Calu3 (cell line): ENCODE measurements around the gene PIK3R1. TPM values are rescaled to one million over a fixed set of nuclear protein-coding genes. Genes with fewer than 3 reads are reported as not detected.

Experiments
- BruUV-seq: library from RNA; stranded (reverse); fragments of 400-500 nt; replicated peaks from 2 replicates; lab custom pipeline; 2021; lab: Mats Ljungman, UMichigan
- CTCF ChIA-PET: fragments of 300-600 bp; sonication (Branson Sonifier 250); formaldehyde crosslinking; loops from one replicate; lab custom pipeline; 2022; ENCODE audit warnings: antibody characterized with exemption; lab: Charles Lee
- DNase-seq: peaks from one replicate; pipeline ENCODE4 v3.0.0; 2022
- H3K27ac Mint-ChIP-seq: one replicate; pipeline ENCODE4 v1.8.0; 2022; ENCODE audit warnings: mixed read lengths; ENCODE audit not compliant: unreplicated experiment
- H3K27me3 Mint-ChIP-seq: one replicate; pipeline ENCODE4 v1.8.0; 2022; ENCODE audit warnings: mixed read lengths; ENCODE audit not compliant: unreplicated experiment
- H3K36me3 Mint-ChIP-seq: one replicate; pipeline ENCODE4 v1.8.0; 2022; ENCODE audit warnings: mild to moderate bottlenecking, moderate library complexity, mixed read lengths; ENCODE audit not compliant: insufficient read depth, unreplicated experiment
- H3K4me1 Mint-ChIP-seq: one replicate; pipeline ENCODE4 v1.8.0; 2022; ENCODE audit warnings: mild to moderate bottlenecking, low read depth, mixed read lengths; ENCODE audit not compliant: unreplicated experiment
- H3K4me3 Mint-ChIP-seq: one replicate; pipeline ENCODE4 v1.8.0; 2022; ENCODE audit warnings: mild to moderate bottlenecking, low read depth, moderate library complexity, mixed read lengths; ENCODE audit not compliant: unreplicated experiment
- H3K9me3 Mint-ChIP-seq: one replicate; pipeline ENCODE4 v1.8.0; 2022; ENCODE audit warnings: low read depth, mixed read lengths; ENCODE audit not compliant: unreplicated experiment
- CTCF ChIP-seq: fragments of 200-600 bp; IDR thresholded peaks from one replicate; pipeline ENCODE4 v1.8.0; 2022; ENCODE audit warnings: antibody characterized with exemption; ENCODE audit not compliant: unreplicated experiment
- intact Hi-C: fragments of 100-400 bp; cut with micrococcal nuclease; formaldehyde crosslinking; loops from one replicate; pipeline ENCODE4 v1.10.0; 2022; ENCODE audit not compliant: unreplicated experiment
- total RNA-seq: library from RNA; stranded (reverse); gene quantifications from 2 replicates; pipeline ENCODE4 v1.2.3, GENCODE V29; 2022

PIK3R1 gene
- total RNA-seq, 1 experiment from 2014 or later: 74.8 TPM

GRCh38 chr5:68268101-68268851 is 52.7 kb downstream of the PIK3R1 start:
- Mint-ChIP-seq H3K4me1 (peaks cover 81% of the 10 kb centered on the region), H3K9me3 (no peaks in the 10 kb centered on the region), H3K27me3 (no peaks in the 10 kb centered on the region), H3K4me3 (peak overlapping the region; percentile 59), H3K36me3 (peaks cover 8% of the 10 kb centered on the region), H3K27ac (peak overlapping the region; percentile 56)
- CTCF ChIA-PET: interaction anchor here (0.5 to 1.9 kb wide), 4 partner anchors 103 to 775 kb away, joined by 3 to 5 read pairs (median 4); no protein-coding TSS in a partner anchor
- no peak for DNase-seq
- intact Hi-C loops: loop anchor here (5.0 kb wide), 3 partner anchors 51 to 1021 kb away; partner anchors contain the start of gene PIK3R1
- BruUV-seq: no TSS peak
- TF ChIP-seq CTCF: no peak

GRCh38 chr5:68268852-68269130 is 53.2 kb downstream of the PIK3R1 start:
- CTCF ChIA-PET: interaction anchor here (0.5 kb wide), 1 partner anchor 104 kb away, joined by 5 read pairs; no protein-coding TSS in a partner anchor
- Mint-ChIP-seq H3K9me3 (no peaks in the 10 kb centered on the region), H3K4me1 (peaks cover 75% of the 10 kb centered on the region), H3K27ac (peak overlapping the region; percentile 56), H3K27me3 (no peaks in the 10 kb centered on the region), H3K36me3 (peaks cover 13% of the 10 kb centered on the region), H3K4me3 (peak overlapping the region; percentile 59)
- intact Hi-C loops: loop anchor here (5.0 kb wide), 3 partner anchors 51 to 1021 kb away; partner anchors contain the start of gene PIK3R1
- no TSS peak for BruUV-seq
- no peak for TF ChIP-seq CTCF
- DNase-seq: no peak

- H3K4me3 Mint-ChIP-seq: no peak overlapping the region
- H3K36me3 Mint-ChIP-seq: peaks cover 23% of the 10 kb centered on the region
- no peak for DNase-seq
Observed at GRCh38 chr5:68269820-68270219, 54.3 kb downstream of the PIK3R1 start.

More at GRCh38 chr5:68269820-68270219, 54.3 kb downstream of the PIK3R1 start:
- no peak for TF ChIP-seq CTCF
- no TSS peak for BruUV-seq
- Mint-ChIP-seq H3K9me3 (no peaks in the 10 kb centered on the region), H3K4me1 (peaks cover 74% of the 10 kb centered on the region), H3K27ac (peak overlapping the region; percentile 56), H3K27me3 (no peaks in the 10 kb centered on the region)
- intact Hi-C loops: loop anchor here (5.0 to 10.0 kb wide), 5 partner anchors 53 to 1105 kb away; partner anchors contain the start of gene PIK3R1
- CTCF ChIA-PET: interaction anchor here (0.5 to 0.6 kb wide), 2 partner anchors 180 to 345 kb away, joined by 3 to 7 read pairs; no protein-coding TSS in a partner anchor
